NCI-H187 treated with DMSO at 0.1 percent for 48 hours (cell line): ENCODE results near the gene AVL9.
"Not testable (repeated sequence)": the region's sequence is repeated elsewhere in the genome, so short reads cannot be mapped to it uniquely, and the experiment has no call there.

ENCODE experiments used
- DNase-seq: peaks from one replicate; lab custom pipeline; 2025; lab: John Stamatoyannopoulos, UW

Gene AVL9

GRCh38 chr7:32588657-32589056 is 93.4 kb downstream of the AVL9 start:
- no peak for DNase-seq

- DNase-seq = no peak
Measured at GRCh38 chr7:32591938-32592337, 96.6 kb downstream of the AVL9 start.

- DNase-seq = no peak
Measured at GRCh38 chr7:32592701-32593100, 97.4 kb downstream of the AVL9 start.

- no peak for DNase-seq
Measured at GRCh38 chr7:32594965-32595490, 99.7 kb downstream of the AVL9 start.

- not testable (repeated sequence) for DNase-seq
Measured at GRCh38 chr7:32601196-32601595, 105.9 kb downstream of the AVL9 start.

GRCh38 chr7:32602470-32602869 is 107.2 kb downstream of the AVL9 start:
- DNase-seq = no peak

GRCh38 chr7:32603492-32603891 is 108.2 kb downstream of the AVL9 start:
- DNase-seq = not testable (repeated sequence)

- DNase-seq = not testable (repeated sequence)
Measured at GRCh38 chr7:32604047-32604446, 108.8 kb downstream of the AVL9 start.

- DNase-seq = no peak
Measured at GRCh38 chr7:32605032-32605431, 109.7 kb downstream of the AVL9 start.

GRCh38 chr7:32609463-32609862 is 114.2 kb downstream of the AVL9 start:
- DNase-seq = no peak

- no peak for DNase-seq
Measured at GRCh38 chr7:32611201-32612099, 116.2 kb downstream of the AVL9 start.

GRCh38 chr7:32616625-32617024 is 121.3 kb downstream of the AVL9 start:
- no peak for DNase-seq

GRCh38 chr7:32618470-32618869 is 123.2 kb downstream of the AVL9 start:
- DNase-seq = no peak

- DNase-seq = no peak
Measured at GRCh38 chr7:32618987-32619386, 123.7 kb downstream of the AVL9 start.

GRCh38 chr7:32619416-32619815 is 124.1 kb downstream of the AVL9 start:
- DNase-seq = not testable (repeated sequence)

GRCh38 chr7:32631021-32631420 is 135.7 kb downstream of the AVL9 start:
- DNase-seq = no peak

- not testable (repeated sequence) for DNase-seq
Measured at GRCh38 chr7:32631590-32632497, 136.6 kb downstream of the AVL9 start.

GRCh38 chr7:32633446-32633845 is 138.2 kb downstream of the AVL9 start:
- DNase-seq = not testable (repeated sequence)

GRCh38 chr7:32634798-32635393 is 139.6 kb downstream of the AVL9 start:
- not testable (repeated sequence) for DNase-seq

GRCh38 chr7:32636725-32637462 is 141.6 kb downstream of the AVL9 start:
- DNase-seq = not testable (repeated sequence)

GRCh38 chr7:32637611-32638010 is 142.3 kb downstream of the AVL9 start:
- DNase-seq = not testable (repeated sequence)
